ENCODE results near the gene OMD. TPM values are rescaled to one million over a fixed set of nuclear protein-coding genes. Genes with fewer than 3 reads are reported as not detected.

The OMD gene
- total RNA-seq, 1 experiment from 2014 or later = not detected

GRCh38 chr9:92380603-92381002, 43.7 kb downstream of the OMD start:
- no peak for DNase-seq (ENCODE audit: low spot score)
- in situ Hi-C loops (cut with HindIII; ENCODE audit: low sequenced_read_pairs) = no loop called here

- in situ Hi-C loops (cut with HindIII; ENCODE audit: low sequenced_read_pairs) = no loop called here
- DNase-seq (ENCODE audit: low spot score) = no peak
Measured at GRCh38 chr9:92378865-92379560, 45.3 kb downstream of the OMD start.

- in situ Hi-C loops (cut with HindIII; ENCODE audit: low sequenced_read_pairs) = no loop called here
- no peak for DNase-seq (ENCODE audit: low spot score)
Measured at GRCh38 chr9:92377876-92378275, 46.4 kb downstream of the OMD start.

- DNase-seq (ENCODE audit: low spot score) = no peak
- in situ Hi-C loops (cut with HindIII; ENCODE audit: low sequenced_read_pairs) = no loop called here
Measured at GRCh38 chr9:92373167-92373566, 51.1 kb downstream of the OMD start.

- in situ Hi-C loops (cut with HindIII; ENCODE audit: low sequenced_read_pairs) = no loop called here
Measured at GRCh38 chr9:92369075-92369474, 55.2 kb downstream of the OMD start.

More at GRCh38 chr9:92369075-92369474, 55.2 kb downstream of the OMD start:
- no peak for DNase-seq (ENCODE audit: low spot score)

Other genes starting within 250 kb of the OMD start
- 188 and 246 TPM in 2 replicates for gene IARS1, start 130.8 kb downstream of the OMD start, total RNA-seq (2014; rRNA removed; shearing (Covaris generic))
- gene NOL8, start 99.1 kb downstream of the OMD start, total RNA-seq (2014; rRNA removed; shearing (Covaris generic)) = 11.4 and 30.3 TPM in 2 replicates
- 2.2 and 19.6 TPM in 2 replicates for gene CENPP, start 98.5 kb downstream of the OMD start, total RNA-seq (2014; rRNA removed; shearing (Covaris generic))
- gene OGN, start 19.9 kb downstream of the OMD start, total RNA-seq (2014; rRNA removed; shearing (Covaris generic)) = not detected in 2 replicates
- gene ASPN, start 58.0 kb upstream of the OMD start, total RNA-seq (2014; rRNA removed; shearing (Covaris generic)) = not detected in 2 replicates
- not detected in 2 replicates for gene ECM2, start 111.5 kb upstream of the OMD start, total RNA-seq (2014; rRNA removed; shearing (Covaris generic))
- 11.1 and 15.9 TPM in 2 replicates for gene IPPK, start 245.7 kb upstream of the OMD start, total RNA-seq (2014; rRNA removed; shearing (Covaris generic))

Data from G401 (cell line).